Measurements from ENCODE around the gene CCDC180.
"Not testable (repeated sequence)": the region's sequence is repeated elsewhere in the genome, so short reads cannot be mapped to it uniquely, and the experiment has no call there.

CCDC180 gene

DNA sequence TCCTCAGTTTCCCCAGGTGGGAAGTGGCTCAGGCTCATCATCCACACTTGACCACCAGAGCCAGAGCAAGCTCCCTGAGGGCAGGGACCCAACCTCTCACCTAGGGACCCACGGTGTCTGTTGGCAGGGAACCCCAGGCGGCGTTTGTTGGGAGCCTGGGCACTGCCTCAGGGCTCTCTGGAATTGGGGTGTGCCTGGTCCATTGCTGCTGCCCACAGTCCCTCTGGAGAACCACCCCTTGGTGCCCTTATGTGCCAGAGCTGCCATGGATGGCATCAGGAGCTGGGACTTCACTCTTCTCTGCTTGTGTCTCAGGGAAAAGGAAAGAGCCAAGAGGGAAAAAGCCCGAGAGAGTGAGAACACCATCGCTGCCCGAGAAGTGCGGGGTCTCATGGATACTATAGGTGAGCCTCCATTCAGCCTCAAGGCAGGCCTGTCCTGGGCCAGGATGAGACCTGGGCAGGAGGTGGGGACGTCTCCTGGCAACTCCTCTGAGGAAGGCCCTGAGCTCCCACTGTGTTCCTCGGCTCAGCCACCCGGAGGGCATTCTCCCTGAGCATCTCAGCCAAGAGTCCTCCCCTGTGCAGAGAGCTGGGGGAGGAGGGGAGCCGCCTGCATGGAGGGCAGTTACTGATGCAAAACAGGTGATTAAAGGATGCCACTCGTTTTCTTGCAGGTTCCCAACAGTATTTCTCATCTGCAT, 4.5 kb downstream of the CCDC180 start:
- DNase-seq: no peak

DNA sequence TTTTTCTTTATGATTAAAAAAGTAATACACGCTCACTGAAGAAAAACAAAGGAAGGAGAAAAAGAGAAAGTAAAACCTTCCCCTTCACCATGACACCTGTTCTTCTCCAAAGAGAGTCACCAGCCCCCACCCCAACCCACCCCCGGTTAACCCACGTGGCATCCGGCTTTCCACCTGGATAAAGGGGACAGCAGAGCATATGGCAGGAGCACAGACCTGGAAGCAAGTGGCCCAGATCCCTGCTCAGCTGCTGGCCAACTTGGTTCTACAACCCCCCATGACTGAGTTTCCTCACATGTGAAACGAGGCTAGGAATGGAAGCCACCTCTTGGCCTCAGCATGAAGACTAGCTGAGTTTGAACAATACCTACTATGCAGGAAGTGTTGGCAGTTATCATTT, 5.1 kb downstream of the CCDC180 start:
- DNase-seq: no peak

DNA sequence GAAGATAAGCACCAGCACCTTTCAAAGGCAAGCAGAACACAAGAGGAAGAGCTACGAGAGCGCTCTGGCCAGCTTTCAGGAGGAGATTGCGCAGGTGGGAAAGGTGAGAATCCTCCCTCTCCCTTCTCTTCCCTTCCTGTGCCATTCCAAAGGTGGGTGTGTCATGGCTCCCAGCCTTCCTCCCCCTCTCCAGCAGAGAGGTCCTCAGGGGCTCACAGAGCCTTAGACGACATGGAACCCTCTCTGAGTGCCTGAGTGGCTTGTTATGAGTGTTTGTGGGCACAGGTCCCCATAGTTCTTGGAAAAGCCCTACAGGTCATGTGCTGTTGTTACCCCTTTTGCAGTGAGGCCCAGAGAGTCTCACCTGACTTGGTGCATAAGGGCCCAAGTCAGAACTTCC, 5.8 kb downstream of the CCDC180 start:
- no peak for DNase-seq

DNA sequence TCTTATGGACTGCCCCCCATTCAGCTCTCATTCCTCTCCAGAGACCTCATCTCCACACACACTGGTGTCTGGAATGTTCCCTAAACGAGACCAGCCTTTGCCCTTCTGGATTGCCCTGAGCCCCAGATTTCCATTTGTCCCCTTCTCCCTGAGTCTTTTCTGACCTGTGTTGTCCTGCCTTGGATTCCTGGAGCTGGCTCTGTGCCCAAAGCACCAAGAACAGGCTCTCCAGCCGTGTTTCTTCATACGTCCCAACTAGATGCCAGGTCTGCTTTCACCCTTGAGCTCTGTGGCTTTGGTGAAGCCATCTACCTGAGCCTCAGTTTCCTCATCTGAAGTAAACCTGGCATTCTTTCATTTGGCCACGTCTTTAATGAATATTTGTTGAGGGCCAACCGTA, 6.3 kb downstream of the CCDC180 start:
- DNase-seq: no peak

DNA sequence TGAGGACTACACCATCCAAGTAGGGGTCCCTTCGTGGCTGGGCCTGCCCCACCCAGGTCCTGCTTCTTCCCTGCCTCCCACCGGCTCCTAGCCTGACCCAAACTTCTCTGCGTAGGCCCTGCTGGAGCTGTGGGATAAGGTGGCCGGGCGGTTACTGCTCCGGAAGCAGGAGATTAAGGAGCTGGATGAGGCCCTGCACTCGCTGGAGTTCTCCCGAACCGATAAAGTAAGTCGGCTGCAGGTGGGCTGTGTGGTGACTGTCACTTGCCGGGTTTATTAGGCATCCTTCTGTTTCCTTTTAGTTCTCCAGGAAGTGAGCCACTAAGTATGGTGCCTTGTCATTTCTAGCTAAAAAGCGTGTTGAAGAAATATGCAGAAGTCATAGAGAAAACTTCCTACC, 7.0 kb downstream of the CCDC180 start:
- DNase-seq: no peak

DNA sequence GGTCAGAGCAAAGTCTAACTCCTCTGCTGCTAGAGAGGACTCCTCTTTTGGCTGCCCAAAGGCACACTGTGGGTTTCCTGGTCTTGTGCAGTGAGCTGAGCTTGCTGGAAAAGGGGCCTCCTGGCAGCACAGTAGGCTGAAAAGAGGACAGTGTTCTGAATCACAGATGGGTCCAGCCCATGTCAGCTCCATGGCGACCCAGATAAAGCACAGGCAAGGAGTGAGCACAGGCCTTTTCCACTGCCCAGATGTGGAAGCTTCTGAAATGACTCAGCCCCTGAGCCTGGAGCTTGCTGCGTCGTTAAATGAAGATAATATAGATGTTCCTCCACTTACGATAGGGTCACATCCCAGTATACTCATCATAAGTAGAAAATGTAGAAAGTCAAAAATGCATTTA, 8.1 kb downstream of the CCDC180 start:
- no peak for DNase-seq

DNA sequence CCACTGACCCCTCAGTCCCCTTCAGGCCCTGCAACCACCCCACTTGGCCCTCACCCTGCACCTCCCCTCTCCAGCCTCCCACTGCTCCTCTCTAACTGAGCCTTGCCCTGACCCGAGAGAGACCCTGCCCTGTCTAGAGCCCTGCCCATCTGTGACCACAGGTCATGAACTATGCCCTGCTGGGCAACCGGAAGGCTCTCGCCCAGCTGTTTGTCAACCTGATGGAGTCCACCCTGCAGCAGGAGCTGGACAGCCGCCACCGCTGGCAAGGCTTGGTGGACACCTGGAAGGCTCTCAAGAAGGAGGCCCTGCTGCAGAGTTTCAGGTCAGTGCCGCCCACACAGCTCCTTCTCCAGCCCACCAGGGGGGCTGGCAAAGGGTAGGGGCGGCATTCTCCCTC, 9.4 kb downstream of the CCDC180 start:
- DNase-seq: no peak

DNA sequence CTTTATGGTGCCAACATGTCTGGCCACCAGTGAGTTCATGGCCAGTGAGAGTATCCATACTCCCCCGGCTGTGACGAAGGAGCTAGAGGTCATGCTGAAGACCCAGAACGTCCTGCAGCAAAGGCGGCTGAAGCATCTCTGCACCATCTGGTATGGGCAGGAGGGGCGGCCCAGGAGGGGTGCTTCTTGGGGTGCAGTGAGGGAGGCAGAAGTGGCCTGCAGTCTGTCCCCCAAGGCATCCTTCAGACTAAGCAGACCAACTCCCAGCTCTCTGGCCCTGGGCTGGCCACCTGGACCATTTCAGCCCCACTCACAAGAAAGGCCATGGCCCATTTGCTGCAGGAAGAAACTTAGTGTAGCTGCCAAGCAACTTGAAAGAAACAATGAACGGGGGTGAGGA, 11.0 kb downstream of the CCDC180 start:
- no peak for DNase-seq

DNA sequence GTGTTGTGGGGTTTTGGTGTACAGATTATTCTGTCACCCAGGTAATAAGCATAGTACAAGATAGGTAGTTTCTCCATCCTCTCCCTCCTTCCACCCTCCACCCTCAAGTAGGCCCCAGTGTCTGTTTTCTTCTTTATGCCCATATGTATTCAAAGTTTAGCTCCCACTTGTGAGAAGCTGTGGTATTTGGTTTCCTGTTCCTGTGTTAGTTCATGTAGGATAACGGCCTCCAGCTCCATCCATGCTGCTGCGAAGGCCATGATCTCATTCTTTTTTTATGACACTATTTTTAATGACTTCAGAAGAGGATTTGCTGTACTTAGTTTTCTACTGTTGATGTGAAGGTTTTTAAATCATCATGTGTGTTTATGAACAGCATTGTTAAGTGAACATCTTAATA, 11.9 kb downstream of the CCDC180 start:
- no peak for DNase-seq

DNA sequence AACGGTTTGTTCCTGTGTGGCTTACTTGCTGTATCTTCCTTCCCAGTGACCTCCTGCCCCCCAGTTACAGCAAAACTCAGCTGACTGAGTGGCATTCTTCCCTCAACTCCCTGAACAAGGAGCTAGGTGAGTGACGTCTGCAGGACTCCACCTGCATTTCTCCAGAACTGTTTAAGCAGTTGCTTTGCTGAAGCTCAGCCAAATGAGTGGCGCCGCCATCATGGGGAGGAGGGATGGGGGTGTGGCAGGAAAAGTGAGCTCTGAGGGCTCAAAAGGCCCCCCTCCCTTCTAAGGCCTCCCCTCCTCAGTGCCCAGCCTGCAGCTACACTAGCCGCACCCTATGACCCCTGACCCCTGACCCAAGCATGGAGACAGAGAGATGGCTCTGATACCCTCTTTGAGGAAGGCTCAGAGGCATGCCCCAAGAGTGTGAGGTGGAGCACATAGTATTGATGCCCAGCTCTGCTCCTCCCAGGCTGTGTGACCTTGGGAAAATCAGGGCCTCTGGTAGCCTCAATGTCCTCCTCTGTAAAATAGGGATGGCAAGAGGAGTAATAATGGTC, 12.7 kb downstream of the CCDC180 start:
- no peak for DNase-seq

DNA sequence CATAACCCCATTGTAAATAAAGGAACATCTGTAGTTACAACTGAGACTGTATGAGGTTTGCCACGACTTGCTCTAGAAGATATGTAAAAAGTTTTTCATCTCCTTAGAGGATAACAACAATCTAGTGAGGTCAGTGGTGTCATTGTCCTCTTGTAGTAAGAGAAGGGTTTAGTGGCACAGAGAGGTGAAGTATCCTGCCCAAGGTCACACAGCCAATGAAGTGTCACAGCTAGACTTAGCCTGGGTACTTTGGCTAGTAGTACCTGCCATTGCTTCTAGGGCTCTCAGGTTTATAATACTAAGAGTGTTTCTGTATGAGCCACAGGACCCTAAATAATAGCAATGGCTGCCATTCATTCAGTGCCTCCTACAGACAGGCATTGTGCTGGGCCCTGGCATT, 13.8 kb downstream of the CCDC180 start:
- no peak for DNase-seq

DNA sequence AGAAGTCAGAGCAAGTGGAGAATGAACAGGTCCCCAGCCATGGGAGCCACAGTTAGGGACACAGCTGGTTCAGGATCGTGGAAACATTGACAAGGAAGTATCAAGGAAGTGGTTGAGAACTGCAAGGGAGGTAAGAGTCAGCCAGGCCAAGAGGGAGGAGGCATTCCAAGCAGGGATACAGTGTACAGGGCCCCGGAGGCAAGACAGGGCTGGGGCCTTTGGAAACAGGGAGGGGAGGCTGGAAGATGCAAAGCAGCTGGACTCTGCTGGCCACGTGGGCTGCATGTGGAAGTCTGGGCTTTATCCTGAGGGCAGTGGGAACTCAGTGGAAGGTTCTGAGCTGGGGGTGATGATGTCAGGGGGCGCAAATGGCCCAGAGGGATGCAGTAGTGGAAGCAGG, 14.2 kb downstream of the CCDC180 start:
- DNase-seq: no peak

DNA sequence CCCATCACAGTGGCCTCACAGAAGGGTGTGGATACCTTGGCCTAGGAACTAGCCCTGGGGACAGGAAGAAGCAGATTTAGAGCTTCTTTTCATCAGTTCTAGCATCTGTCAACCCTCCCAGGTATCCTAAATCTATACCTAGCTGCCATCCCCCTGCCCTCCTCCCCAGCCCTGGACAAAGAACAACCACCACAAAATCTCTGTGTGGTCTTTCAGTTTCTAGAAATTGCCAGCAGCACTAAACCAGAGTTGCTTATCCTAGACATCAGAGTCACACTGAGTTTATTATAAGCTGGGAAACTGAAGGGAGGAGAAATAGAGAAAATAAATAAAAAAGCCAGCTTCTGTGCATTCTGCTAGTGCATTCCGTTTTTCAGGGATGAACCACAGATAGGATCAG, 14.6 kb downstream of the CCDC180 start:
- no peak for DNase-seq

DNA sequence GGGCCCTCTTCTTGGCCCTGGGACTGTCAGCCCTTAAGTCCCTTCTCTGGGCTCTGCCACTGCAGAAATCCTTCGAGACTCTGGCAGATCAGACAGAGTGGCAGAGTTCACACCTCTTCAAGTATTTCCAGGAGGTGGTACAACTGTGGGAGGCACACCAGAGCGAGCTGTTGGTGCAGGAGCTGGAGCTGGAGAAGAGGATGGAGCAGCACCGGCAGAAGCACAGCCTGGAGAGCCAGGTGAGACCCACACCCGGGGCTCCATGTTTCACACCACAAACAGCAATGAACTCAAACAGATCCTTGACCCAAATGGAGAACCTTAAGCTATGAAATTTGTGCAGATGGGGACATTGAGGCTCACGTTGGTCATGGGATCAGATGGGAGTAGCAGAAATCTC, 17.5 kb downstream of the CCDC180 start:
- DNase-seq: no peak

DNA sequence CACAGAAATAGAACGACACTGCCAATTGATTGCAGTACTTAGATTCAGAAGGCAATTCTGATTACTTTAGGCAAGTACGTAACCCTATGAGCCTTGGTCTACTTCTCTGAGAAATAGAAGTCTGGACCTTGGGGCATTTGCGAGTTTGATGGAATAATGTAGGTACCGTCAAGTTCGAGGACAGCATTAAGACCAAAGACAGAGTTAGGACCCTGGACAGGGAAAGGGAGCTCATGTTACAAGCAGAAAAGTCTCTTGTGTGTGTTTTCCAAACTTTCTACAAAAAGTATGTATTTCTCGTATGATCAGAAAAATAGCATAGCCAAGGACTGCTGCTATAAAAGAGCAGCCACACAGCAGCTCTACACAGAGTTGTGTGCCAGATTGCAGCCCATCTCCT, 20.1 kb downstream of the CCDC180 start:
- DNase-seq: no peak

DNA sequence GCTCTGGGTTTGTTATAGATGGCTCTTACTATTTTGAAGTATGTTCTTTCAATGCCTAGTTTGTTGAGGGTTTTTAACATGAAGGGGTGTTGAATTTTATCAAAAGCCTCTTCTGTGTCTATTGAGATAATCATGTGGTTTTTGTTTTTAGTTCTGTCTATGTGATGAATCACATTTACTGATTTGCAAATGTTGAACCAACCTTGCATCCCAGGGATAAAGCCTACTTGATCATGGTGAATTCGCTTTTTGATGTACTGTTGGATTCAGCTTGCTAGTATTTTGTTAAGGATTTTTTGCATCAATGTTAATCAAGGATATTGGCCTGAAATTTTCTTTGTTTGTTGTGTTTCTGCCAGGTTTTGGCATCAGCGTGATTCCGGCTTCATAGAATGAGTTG, 25.5 kb downstream of the CCDC180 start:
- DNase-seq: no peak

DNA sequence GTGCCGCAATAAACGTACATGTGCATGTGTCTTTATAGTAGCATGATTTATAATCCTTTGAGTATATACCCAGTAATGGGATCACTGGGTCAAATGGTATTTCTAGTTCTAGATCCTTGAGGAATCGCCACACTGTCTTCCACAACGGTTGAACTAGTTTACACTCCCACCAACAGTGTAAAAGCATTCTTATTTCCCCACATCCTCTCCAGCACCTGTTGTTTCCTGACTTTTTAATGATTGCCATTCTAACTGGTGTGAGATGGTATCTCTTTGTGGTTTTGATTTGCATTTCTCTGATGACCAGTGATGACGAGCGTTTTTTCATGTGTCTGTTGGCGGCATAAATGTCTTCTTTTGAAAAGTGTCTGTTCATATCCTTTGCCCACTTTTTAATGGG, 28.2 kb downstream of the CCDC180 start:
- not testable (repeated sequence) for DNase-seq

DNA sequence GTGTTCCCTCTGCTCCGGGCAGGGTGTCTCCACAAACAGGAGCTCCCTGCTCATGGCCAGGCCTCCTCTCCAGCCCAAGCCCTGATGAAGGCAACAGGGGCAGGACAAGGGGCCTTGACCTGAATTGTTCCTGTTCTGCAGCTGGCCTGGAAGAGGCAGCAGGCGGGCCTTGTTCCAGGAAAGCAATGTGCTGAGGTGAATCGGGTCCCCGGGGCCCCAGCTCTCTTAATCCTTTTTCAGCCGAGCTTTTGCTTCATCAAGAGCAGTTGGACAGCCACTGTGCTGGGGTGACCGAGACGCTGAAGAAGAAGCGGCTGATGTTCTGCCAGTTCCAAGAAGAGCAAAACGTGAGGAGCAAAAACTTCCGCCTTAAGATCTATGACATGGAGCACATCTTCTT, 41.4 kb downstream of the CCDC180 start:
- DNase-seq: no peak

DNA sequence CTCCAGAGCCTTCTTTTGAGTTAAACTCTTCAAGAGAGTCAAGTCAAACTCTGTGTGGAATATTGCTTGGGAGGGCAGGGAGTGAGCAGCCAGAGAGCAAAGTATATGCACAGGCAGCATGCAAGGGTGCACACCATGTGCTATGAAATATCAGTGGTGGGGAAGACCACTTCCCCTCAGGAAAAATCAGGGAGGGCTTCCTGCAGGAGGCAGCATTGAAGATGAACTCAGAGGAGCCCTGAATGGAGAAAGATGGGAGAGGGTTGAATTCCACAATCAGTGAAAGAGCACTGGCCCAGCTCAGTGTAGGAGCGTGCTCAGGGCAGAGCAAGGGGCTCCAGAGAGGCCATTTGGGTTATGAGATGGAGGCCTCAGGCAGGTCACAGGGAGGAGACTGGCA, 41.9 kb downstream of the CCDC180 start:
- no peak for DNase-seq

DNA sequence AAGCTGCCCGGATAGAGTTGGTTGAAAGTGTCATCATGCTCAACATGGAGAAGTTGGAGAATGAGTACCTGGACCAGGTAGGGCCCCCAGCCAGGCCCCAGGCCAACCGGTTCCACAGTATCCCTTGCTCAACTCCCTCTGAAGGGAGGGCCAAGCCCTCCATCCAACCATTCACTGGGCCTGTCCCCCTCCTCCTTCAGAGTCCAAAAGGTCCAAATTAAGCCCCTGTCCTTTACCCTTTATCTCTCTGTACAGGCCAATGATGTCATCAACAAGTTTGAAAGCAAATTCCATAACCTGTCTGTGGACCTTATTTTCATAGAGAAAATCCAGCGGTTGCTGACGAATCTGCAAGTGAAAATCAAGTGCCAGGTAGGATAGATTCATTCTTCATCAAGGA, 47.2 kb downstream of the CCDC180 start:
- DNase-seq: no peak

DNA sequence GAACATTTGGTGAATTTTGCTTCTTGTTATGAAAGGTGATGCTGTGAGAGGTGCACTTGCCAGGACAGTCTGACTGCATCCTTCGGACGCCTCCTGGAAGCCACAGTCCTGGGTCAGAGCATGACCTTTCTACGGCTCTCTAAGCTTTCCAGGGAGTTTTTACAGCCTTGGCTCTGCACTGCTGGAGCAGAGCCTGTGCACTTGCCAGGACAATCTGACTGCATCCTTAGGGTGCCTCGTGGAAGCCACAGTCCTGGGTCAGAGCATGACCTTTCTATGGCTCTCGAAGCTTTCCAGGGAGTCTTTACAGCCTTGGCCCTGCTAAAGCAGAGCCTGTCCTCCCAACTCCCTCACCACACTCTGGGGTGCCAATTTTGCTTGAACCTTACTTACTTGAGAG, 49.6 kb downstream of the CCDC180 start:
- DNase-seq: no peak

Data from CD4-positive, alpha-beta T cell treated with Interleukin-1 beta for 1 hour (primary cell).